A549 (cell line): ENCODE results near the gene ANGEL2. TPM values are rescaled to one million over a fixed set of nuclear protein-coding genes. Genes with fewer than 3 reads are reported as not detected.

Source experiments
- ATAC-seq, 2 experiments: fragments of 200-7000 bp in 1 of 2; fragments of >200 bp in 1 of 2; cut with Nextera tagmentation in 1 of 2; cut with Tn5 transposase in 1 of 2; 3 replicates each; pipeline versions ENCODE4 v1.8.0 to v1.9.1; 2018 to 2020; ENCODE audit warnings: mild to moderate bottlenecking in 1 of 2, moderate library complexity in 1 of 2
- CTCF ChIA-PET: fragments of 300-600 bp; sonication (Branson Sonifier 250); formaldehyde crosslinking; extraction: SDS; loops from one replicate; lab custom pipeline; 2021; ENCODE audit warnings: antibody characterized with exemption, inconsistent platforms; lab: Yijun Ruan, JAX
- POLR2A ChIA-PET: fragments of 350-600 bp; formaldehyde crosslinking; extraction: SDS; loops from one replicate; lab custom pipeline; 2021; ENCODE audit warnings: antibody characterized with exemption, inconsistent platforms; lab: Yijun Ruan, JAX
- DNase-seq, 2 experiments: peaks; one replicate each; pipeline versions ENCODE4 v3.0.0 to v3.0.0-alpha.2; 2011 to 2016; ENCODE audit warnings: low read depth in 1 of 2, low spot score in 1 of 2
- FAIRE-seq: peaks from 2 replicates; lab custom pipeline; 2011; peaks lifted over from hg19 to GRCh38; lab: Jason Lieb, UNC
- H3K27ac ChIP-seq, 2 experiments: fragments of >200 bp; sonication (Bioruptor Twin); formaldehyde crosslinking; 3 replicates each; pipeline ENCODE4 v1.5.1; 2016 to 2017
- H3K4me1 ChIP-seq: fragments of >200 bp; sonication (Bioruptor Twin); formaldehyde crosslinking; 3 replicates; pipeline ENCODE4 v1.6.1; 2016
- H3K4me2 ChIP-seq: fragments of >200 bp; sonication (Bioruptor Twin); formaldehyde crosslinking; 3 replicates; pipeline ENCODE4 v1.6.1; 2016
- H3K4me3 ChIP-seq: fragments of >200 bp; sonication (Bioruptor Twin); formaldehyde crosslinking; 3 replicates; pipeline ENCODE4 v1.5.1; 2016
- H3K9me3 ChIP-seq: fragments of >200 bp; sonication (Bioruptor Twin); formaldehyde crosslinking; 3 replicates; pipeline ENCODE4 v1.6.1; 2016
- CBX2 ChIP-seq: fragments of 200-600 bp; sonication (generic); IDR thresholded peaks from 2 replicates; pipeline ENCODE4 v1.6.1; 2016; ENCODE audit warnings: low read depth, mild to moderate bottlenecking, borderline replicate concordance
- CHD2 ChIP-seq: fragments of 150-350 bp; IDR thresholded peaks from 2 replicates; pipeline ENCODE4 v1.6.1; 2014; ENCODE audit warnings: low read length; ENCODE audit not compliant: partially characterized antibody
- CHD4 ChIP-seq: fragments of 200-600 bp; sonication (generic); IDR thresholded peaks from 2 replicates; pipeline ENCODE4 v1.6.1; 2016; ENCODE audit warnings: antibody characterized with exemption, mild to moderate bottlenecking, borderline replicate concordance
- CTCF ChIP-seq: fragments of >200 bp; sonication (Bioruptor Twin); formaldehyde crosslinking; IDR thresholded peaks from 3 replicates; pipeline ENCODE4 v1.5.1; 2016
- E2F6 ChIP-seq: IDR thresholded peaks from 2 replicates; pipeline ENCODE4 v1.6.1; 2012; ENCODE audit warnings: low read depth, borderline replicate concordance
- EHF ChIP-seq: fragments of 250-450 bp; sonication (Bioruptor Pico); IDR thresholded peaks from 2 replicates; pipeline ENCODE4 v1.5.0; 2020; ENCODE audit warnings: mild to moderate bottlenecking
- FOSL2 ChIP-seq, 2 experiments: fragments of 450-650 bp in 1 of 2; fragments of >200 bp in 1 of 2; sonication (Bioruptor Twin) in 1 of 2; formaldehyde crosslinking; IDR thresholded peaks; 2 replicates each; pipeline versions ENCODE4 v1.5.0 to v1.6.1; 2016 to 2020; ENCODE audit warnings: mild to moderate bottlenecking in 1 of 2, moderate library complexity in 1 of 2
- HES2 ChIP-seq: fragments of >200 bp; sonication (Bioruptor Twin); formaldehyde crosslinking; IDR thresholded peaks from 2 replicates; pipeline ENCODE4 v1.6.1; 2016
- HMGXB4 ChIP-seq: fragments of 250-450 bp; sonication (Bioruptor Pico); IDR thresholded peaks from 2 replicates; pipeline ENCODE4 v1.5.0; 2021; ENCODE audit warnings: mild to moderate bottlenecking, moderate library complexity, borderline replicate concordance
- HOXB5 ChIP-seq: fragments of 250-450 bp; sonication (Bioruptor Pico); IDR thresholded peaks from 2 replicates; pipeline ENCODE4 v1.5.0; 2020; ENCODE audit warnings: mild to moderate bottlenecking, moderate library complexity
- KDM5A ChIP-seq: fragments of 200-600 bp; sonication (generic); IDR thresholded peaks from 2 replicates; pipeline ENCODE4 v1.6.1; 2016; ENCODE audit warnings: antibody characterized with exemption, mild to moderate bottlenecking
- MAFK ChIP-seq: fragments of 450-650 bp; IDR thresholded peaks from 2 replicates; pipeline ENCODE4 v1.6.1; 2014; ENCODE audit not compliant: partially characterized antibody
- MAX ChIP-seq: IDR thresholded peaks from 2 replicates; pipeline ENCODE4 v1.6.1; 2012
- MYC ChIP-seq: IDR thresholded peaks from 2 replicates; pipeline ENCODE4 v1.6.1; 2012; ENCODE audit warnings: mild to moderate bottlenecking, inconsistent platforms, low read length, improper control_type of control experiment, borderline replicate concordance
- NPAS2 ChIP-seq: fragments of 250-450 bp; sonication (Bioruptor Pico); IDR thresholded peaks from 2 replicates; pipeline ENCODE4 v1.8.0; 2022; ENCODE audit warnings: mild to moderate bottlenecking, moderate library complexity, borderline replicate concordance
- NR3C1 ChIP-seq: fragments of >200 bp; sonication (Bioruptor Twin); formaldehyde crosslinking; IDR thresholded peaks from 3 replicates; pipeline ENCODE4 v1.6.1; 2017
- PHF8 ChIP-seq: fragments of 200-600 bp; sonication (generic); IDR thresholded peaks from 2 replicates; pipeline ENCODE4 v1.6.1; 2016; ENCODE audit warnings: low read depth, mild to moderate bottlenecking, antibody characterized with exemption, moderate library complexity, borderline replicate concordance
- POLR2A ChIP-seq: IDR thresholded peaks from 2 replicates; pipeline ENCODE4 v1.6.1; 2012; ENCODE audit warnings: mild to moderate bottlenecking, low read length
- POLR2AphosphoS2 ChIP-seq: conservative IDR thresholded peaks from 2 replicates; pipeline ENCODE4 v1.6.1; 2012; ENCODE audit warnings: low read length, improper control_type of control experiment, inconsistent platforms
- RAD21 ChIP-seq, 2 experiments: fragments of >200 bp in 1 of 2; sonication (Bioruptor Twin) in 1 of 2; formaldehyde crosslinking in 1 of 2; IDR thresholded peaks in 1 of 2; conservative IDR thresholded peaks in 1 of 2; 2 replicates in 1 of 2; 3 replicates in 1 of 2; pipeline ENCODE4 v1.6.1; 2012 to 2018; ENCODE audit warnings: inconsistent platforms in 1 of 2
- RFX5 ChIP-seq: fragments of 450-650 bp; IDR thresholded peaks from 2 replicates; pipeline ENCODE4 v1.7.1; 2014; ENCODE audit warnings: antibody characterized with exemption, mild to moderate bottlenecking, moderate library complexity
- SREBF2 ChIP-seq: fragments of 450-650 bp; IDR thresholded peaks from 2 replicates; pipeline ENCODE4 v1.6.1; 2014; ENCODE audit warnings: mild to moderate bottlenecking, moderate library complexity
- TP53 ChIP-seq: fragments of 250-450 bp; sonication (Bioruptor Pico); IDR thresholded peaks from 2 replicates; pipeline ENCODE4 v1.5.0; 2021; ENCODE audit warnings: mild to moderate bottlenecking, moderate library complexity
- ZFP36 ChIP-seq: fragments of 450-650 bp; IDR thresholded peaks from 2 replicates; pipeline ENCODE4 v1.6.1; 2014; ENCODE audit warnings: borderline replicate concordance; ENCODE audit not compliant: partially characterized antibody
- ZNF302 ChIP-seq: fragments of 250-450 bp; sonication (Bioruptor Pico); IDR thresholded peaks from 2 replicates; pipeline ENCODE4 v1.9.0; 2021; ENCODE audit warnings: inconsistent platforms, mild to moderate bottlenecking, moderate library complexity
- WGBS: methylation state at CpG from one replicate; pipeline ENCODE4 v1.1.6; 2017; ENCODE audit errors: missing lambda C conversion rate; 5-methylcytosine and 5-hydroxymethylcytosine counted together
- polyA plus RNA-seq, 4 experiments: library from polyadenylated mRNA; depleted of rRNA in 3 of 4; stranded (reverse); fragments of >200 nt; fragmentation: RNase III in 1 of 4; extraction: RNeasy Plus Mini Kit Qiagen cat#74134 plus additional on column Dnase treatment in 1 of 4; gene quantifications; 2 replicates in 3 of 4; 3 replicates in 1 of 4; pipeline ENCODE4 v1.2.3, GENCODE V29; 2011 to 2017

ANGEL2 gene
- polyA plus RNA-seq, 2 of the 4 experiments (the other 2 are of a cell fraction): 20.4 to 38.9 TPM

- ChIA-PET POLR2A (no interaction called here), CTCF (interaction anchor here (0.6 kb wide), 1 partner anchor 1520 kb away, joined by 3 read pairs; no protein-coding TSS in a partner anchor)
- ATAC-seq (no peak), DNase-seq (no peak), FAIRE-seq (no peak)
- peaks cover 31% of the 10 kb centered on the region for H3K4me1 ChIP-seq
- no peaks in the 10 kb centered on the region for H3K9me3 ChIP-seq
- TF ChIP-seq MAX (no peak), CBX2 (no peak), CHD4 (no peak), HMGXB4 (no peak), HES2 (no peak), POLR2A (no peak), RAD21 (conservative IDR thresholded peaks at IDR 0.05 in 1 of 2, IDR thresholded peaks at IDR 0.05 in 1 of 2) (no peak), PHF8 (no peak), ZNF302 (CRISPR knock-in tag) (no peak), RFX5 (no peak), ZFP36 (no peak), CTCF (no peak), NPAS2 (CRISPR knock-in tag) (no peak), POLR2AphosphoS2 (no peak), SREBF2 (no peak)
- no peak overlapping the region for H3K4me2 ChIP-seq
- H3K27ac ChIP-seq: no peak overlapping the region
- H3K4me3 ChIP-seq: no peak overlapping the region
These were observed 37.8 kb upstream of the ANGEL2 start for GRCh38 chr1:213053455-213053854.

- CTCF ChIA-PET: no interaction called here
- H3K4me1 ChIP-seq: peaks cover 31% of the 10 kb centered on the region
- POLR2A ChIA-PET: interaction anchor here (0.8 to 1.0 kb wide), 2 partner anchors 23 to 41 kb away, joined by 3 to 4 read pairs; no protein-coding TSS in a partner anchor
- H3K4me2 ChIP-seq: peak overlapping the region; percentile 90
- ATAC-seq (no peak), FAIRE-seq (no peak), DNase-seq (no peak)
- no peaks in the 10 kb centered on the region for H3K9me3 ChIP-seq
- 46% methylated on average over 2 of the region's 2 CpGs for WGBS
- peak overlapping the region; percentile 96 for H3K4me3 ChIP-seq
- no peak for TF ChIP-seq POLR2AphosphoS2
- TF ChIP-seq MYC: no peak
- peak overlapping the region; percentile 75 to 94 for H3K27ac ChIP-seq
These were observed 36.2 kb upstream of the ANGEL2 start for GRCh38 chr1:213051881-213052202.

GRCh38 chr1:213051127-213051880 is 35.6 kb upstream of the ANGEL2 start, which contains the start of gene RPS6KC1:
RPS6KC1 (plus strand) TSS chr1:213051241; CDS start chr1:213051405, 164 bp downstream.
- ChIA-PET CTCF (interaction anchor here (1.5 kb wide), 1 partner anchor 47 kb away, joined by 4 read pairs; no protein-coding TSS in a partner anchor), POLR2A (interaction anchor here (0.8 to 1.0 kb wide), 3 partner anchors 11 to 41 kb away, joined by 3 to 7 read pairs (median 4); no protein-coding TSS in a partner anchor)
- peak within 1 kb of the TSS; percentile 90 for H3K4me2 ChIP-seq
- H3K4me1 ChIP-seq: peaks cover 31% of the 10 kb centered on the region
- H3K27ac ChIP-seq: peak within 1 kb of the TSS; percentile 75 to 94
- DNase-seq (peak; percentile 85 to 92), ATAC-seq (peak; percentile 99), FAIRE-seq (no peak)
- peak within 1 kb of the TSS; percentile 96 for H3K4me3 ChIP-seq
- 0% methylated on average over 26 of the region's 42 CpGs for WGBS
- no peaks in the 10 kb centered on the region for H3K9me3 ChIP-seq
- TF ChIP-seq KDM5A (peak; percentile 44; the same call in 1 of the 2 replicates), POLR2A (peak; percentile 62), NR3C1 (no peak), TP53 (CRISPR knock-in tag) (0 out of 2 replicates have a peak, but pooled peaks have one; percentile 2), HMGXB4 (peak; percentile 4; the same call in 1 of the 2 replicates), FOSL2 (IDR thresholded peaks at IDR 0.05) (no peak), FOSL2 (CRISPR knock-in tag; IDR thresholded peaks at IDR 0.05) (peak; percentile 41; the same call in 1 of the 2 replicates), EHF (CRISPR knock-in tag) (no peak), CHD2 (peak; percentile 57), MAFK (peak; percentile 56), HOXB5 (CRISPR knock-in tag) (no peak), E2F6 (peak; percentile 83; the same call in 1 of the 2 replicates)
